Ascending aorta (tissue), 2 donors: ENCODE measurements around the gene IGSF5. TPM values are rescaled to one million over a fixed set of nuclear protein-coding genes. Genes with fewer than 3 reads are reported as not detected.

ENCODE experiments used
- DNase-seq, 2 donors: peaks; one replicate each; pipeline ENCODE4 v3.0.0-alpha.2; 2019; ENCODE audit warnings: low spot score in 2 of 2
- H3K27ac ChIP-seq, 2 donors: fragments of 200-600 bp; sonication (generic); one replicate each; pipeline ENCODE4 v1.5.1; 2016 to 2017; ENCODE audit warnings: mild to moderate bottlenecking in 1 of 2
- H3K27me3 ChIP-seq: fragments of 200-600 bp; sonication (generic); one replicate; pipeline ENCODE4 v1.5.1; 2017
- H3K36me3 ChIP-seq, 2 donors: fragments of 200-600 bp; sonication (generic); one replicate each; pipeline ENCODE4 v1.5.1; 2016
- H3K4me1 ChIP-seq, 2 donors: fragments of 200-600 bp; sonication (generic); one replicate each; pipeline ENCODE4 v1.5.1; 2016 to 2017; ENCODE audit warnings: mild to moderate bottlenecking in 1 of 2
- H3K4me3 ChIP-seq, 2 donors: fragments of 200-600 bp; sonication (generic); one replicate each; pipeline ENCODE4 v1.5.1; 2016 to 2017; ENCODE audit warnings: mild to moderate bottlenecking in 1 of 2
- H3K9me3 ChIP-seq, 2 donors: fragments of 200-600 bp; sonication (generic); one replicate each; pipeline ENCODE4 v1.5.1; 2016
- CTCF ChIP-seq, 3 experiments: fragments of 200-600 bp in 2 of 3; fragments of 450-650 bp in 1 of 3; sonication (generic) in 2 of 3; IDR thresholded peaks; one replicate each; pipeline ENCODE4 v1.5.1; 2016 to 2019; ENCODE audit warnings: antibody characterized with exemption in 3 of 3, mild to moderate bottlenecking in 1 of 3, moderate library complexity in 1 of 3
- intact Hi-C: fragments of 100-400 bp; cut with DNase I; formaldehyde crosslinking; loops from one replicate; pipeline ENCODE4 v1.15.1; 2023
- total RNA-seq: library from RNA; depleted of rRNA; stranded (reverse); fragments of >200 nt; gene quantifications from one replicate; pipeline ENCODE4 v1.1.0, GENCODE V29; 2016

IGSF5 gene
- total RNA-seq, 1 donor from 2014 or later: not detected

GRCh38 chr21:39707316-39707715 is 37.7 kb upstream of the IGSF5 start:
- no peak for TF ChIP-seq CTCF (IDR thresholded peaks at IDR 0.05)
- H3K27me3 ChIP-seq: no peaks in the 10 kb centered on the region
- intact Hi-C loops: no loop called here

DNA sequence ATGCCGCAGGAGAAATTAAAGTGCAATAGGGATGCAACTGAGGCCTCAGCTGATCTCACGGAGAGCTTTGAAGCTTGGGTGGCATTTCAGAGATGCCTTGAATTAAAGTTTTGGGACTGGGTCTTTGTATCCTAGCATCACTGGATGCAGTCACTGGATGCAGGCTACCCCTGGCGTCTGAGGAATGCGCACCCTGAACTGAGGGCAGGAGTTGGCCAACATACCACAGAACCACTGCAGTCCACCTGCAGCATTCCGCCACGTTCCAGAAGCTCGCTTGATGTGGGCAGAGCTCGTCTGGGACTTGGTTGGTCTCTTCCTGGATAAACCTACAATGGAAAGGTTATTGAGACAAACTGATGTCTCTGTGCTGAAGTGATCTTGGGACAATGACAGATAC is 34.1 kb upstream of the IGSF5 start:
- Histone ChIP-seq H3K27me3 (no peaks in the 10 kb centered on the region), H3K9me3 (no peaks in the 10 kb centered on the region), H3K27ac (no peak overlapping the region), H3K36me3 (no peaks in the 10 kb centered on the region), H3K4me1 (no peaks in the 10 kb centered on the region), H3K4me3 (no peak overlapping the region)
- DNase-seq: no peak
- intact Hi-C loops: no loop called here
- TF ChIP-seq CTCF (IDR thresholded peaks at IDR 0.05): no peak

More at GRCh38 chr21:39707316-39707715, 37.7 kb upstream of the IGSF5 start:
- Histone ChIP-seq H3K4me1 (no peaks in the 10 kb centered on the region), H3K9me3 (no peaks in the 10 kb centered on the region), H3K36me3 (no peaks in the 10 kb centered on the region), H3K4me3 (no peak overlapping the region), H3K27ac (no peak overlapping the region)
- no peak for DNase-seq

DNA sequence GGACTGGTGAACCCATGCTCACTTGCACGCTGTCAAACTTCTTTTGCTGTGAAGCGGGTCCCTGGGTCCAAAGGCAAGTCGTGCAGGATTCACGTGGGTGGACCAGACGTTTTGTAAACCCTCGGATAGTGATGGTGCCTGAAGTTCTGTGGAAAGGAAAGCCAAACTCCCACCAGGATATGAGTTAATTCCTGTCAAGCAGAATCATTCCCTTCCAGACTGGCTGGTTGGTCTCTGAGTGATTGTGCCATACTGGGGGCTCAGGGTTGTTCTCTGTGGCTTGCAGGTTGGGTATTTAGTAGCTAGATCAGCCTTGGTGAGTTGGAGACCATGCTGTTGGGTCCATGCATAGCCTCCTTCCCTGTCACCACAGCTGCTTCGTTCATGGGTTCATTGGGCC is 32.7 kb upstream of the IGSF5 start:
- Histone ChIP-seq H3K27me3 (no peaks in the 10 kb centered on the region), H3K4me1 (no peaks in the 10 kb centered on the region), H3K36me3 (no peaks in the 10 kb centered on the region), H3K9me3 (no peaks in the 10 kb centered on the region), H3K27ac (no peak overlapping the region), H3K4me3 (no peak overlapping the region)
- intact Hi-C loops: no loop called here
- no peak for TF ChIP-seq CTCF (IDR thresholded peaks at IDR 0.05)
- no peak for DNase-seq

DNA sequence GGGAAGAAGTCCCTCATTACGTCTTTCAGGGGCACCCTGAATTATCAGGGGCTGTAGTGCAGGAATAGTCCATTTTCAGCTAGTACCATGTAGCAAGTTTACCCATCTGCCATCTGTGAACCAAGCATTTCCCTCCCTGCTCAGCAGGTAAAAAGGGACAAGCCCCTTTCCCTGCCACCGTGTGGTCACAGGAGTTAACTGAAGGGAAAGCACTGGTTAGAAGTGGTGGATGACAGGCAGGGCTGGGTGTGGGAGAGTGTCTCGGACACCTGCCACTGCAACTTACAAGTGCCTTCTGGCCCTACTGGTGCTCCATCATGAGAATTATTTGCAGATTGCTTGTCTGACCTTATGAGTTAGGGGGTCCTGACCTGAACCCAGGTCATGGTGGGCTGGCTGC is 32.0 kb upstream of the IGSF5 start:
- Histone ChIP-seq H3K27me3 (no peaks in the 10 kb centered on the region), H3K4me3 (no peak overlapping the region), H3K36me3 (no peaks in the 10 kb centered on the region), H3K9me3 (no peaks in the 10 kb centered on the region), H3K27ac (no peak overlapping the region), H3K4me1 (no peaks in the 10 kb centered on the region)
- no peak for DNase-seq
- intact Hi-C loops: no loop called here
- TF ChIP-seq CTCF (IDR thresholded peaks at IDR 0.05): no peak

DNA sequence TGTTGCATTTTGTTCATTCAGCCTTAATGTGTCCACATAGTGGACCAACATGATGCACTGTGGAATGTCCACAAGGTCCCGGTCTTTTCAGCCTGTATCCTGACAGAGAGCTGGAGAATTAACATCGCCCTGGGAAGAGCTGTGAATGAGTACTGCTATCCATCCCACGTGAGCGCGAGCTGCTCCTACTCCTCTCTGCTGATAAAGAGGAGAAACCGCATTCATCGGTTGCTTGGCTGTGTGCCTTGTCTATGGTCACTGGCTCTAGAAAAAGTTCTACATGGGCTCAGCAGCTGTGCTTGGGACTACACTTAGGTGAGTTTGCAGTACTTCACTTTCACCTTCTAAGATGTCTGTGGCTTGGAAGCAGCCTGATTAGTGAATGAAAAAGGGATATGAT is 31.1 kb upstream of the IGSF5 start:
- intact Hi-C loops: no loop called here
- Histone ChIP-seq H3K36me3 (no peaks in the 10 kb centered on the region), H3K27me3 (no peaks in the 10 kb centered on the region), H3K4me3 (no peak overlapping the region), H3K27ac (no peak overlapping the region), H3K9me3 (no peaks in the 10 kb centered on the region), H3K4me1 (no peaks in the 10 kb centered on the region)
- no peak for TF ChIP-seq CTCF (IDR thresholded peaks at IDR 0.05)
- DNase-seq: no peak

GRCh38 chr21:39714331-39714730 is 30.7 kb upstream of the IGSF5 start:
- no peaks in the 10 kb centered on the region for H3K36me3 ChIP-seq
- H3K4me3 ChIP-seq: no peak overlapping the region
- no peaks in the 10 kb centered on the region for H3K27me3 ChIP-seq
- TF ChIP-seq CTCF (IDR thresholded peaks at IDR 0.05): no peak
- H3K27ac ChIP-seq: no peak overlapping the region
- intact Hi-C loops: no loop called here
- no peaks in the 10 kb centered on the region for H3K4me1 ChIP-seq
- no peak for DNase-seq
- no peaks in the 10 kb centered on the region for H3K9me3 ChIP-seq
